ENCODE results near the gene CLK2. TPM values are rescaled to one million over a fixed set of nuclear protein-coding genes. Genes with fewer than 3 reads are reported as not detected.

The CLK2 gene
- total and polyA plus RNA-seq, 2 donors: 28.9 to 86.5 TPM

DNA sequence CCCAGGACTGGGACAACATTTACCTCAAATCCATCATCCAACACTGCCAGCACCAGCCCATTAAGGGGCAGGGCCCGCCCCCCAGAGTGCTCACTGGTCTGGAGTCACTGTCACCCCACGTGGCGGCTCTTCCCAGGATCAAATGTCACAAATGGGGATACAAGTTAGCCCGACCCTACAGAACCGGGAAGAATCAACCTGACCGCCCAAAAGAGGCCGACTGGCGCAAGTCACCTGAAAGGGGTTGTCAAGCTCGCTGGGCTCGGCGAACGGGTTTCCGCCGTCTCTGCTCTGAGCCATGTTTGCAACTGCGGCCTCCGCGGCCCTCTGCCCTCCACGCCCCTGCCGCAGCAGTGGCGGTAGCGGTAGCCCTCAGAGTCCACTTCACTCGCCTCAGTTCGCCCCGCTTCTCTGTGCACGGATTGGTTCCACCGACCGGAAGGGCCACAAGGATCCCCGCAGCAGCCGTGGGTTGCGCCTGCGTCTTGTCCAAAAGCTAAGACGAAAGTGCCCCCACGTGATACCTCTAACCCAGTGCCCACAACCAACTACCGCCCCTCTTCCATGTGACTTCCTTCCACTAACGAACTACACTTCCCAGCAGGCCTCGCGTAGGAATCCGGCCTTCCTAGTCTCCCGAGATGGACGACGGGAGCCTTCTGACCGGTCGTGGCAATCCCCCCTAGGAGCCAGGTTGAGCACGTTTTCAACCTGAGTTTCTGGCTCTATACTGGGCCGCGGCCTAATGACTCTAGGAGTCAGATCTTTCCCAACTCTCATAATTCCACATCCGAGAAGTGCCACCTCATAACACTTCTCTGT lies 11.2 kb downstream of the CLK2 start, which contains the start of gene SCAMP3:
SCAMP3 (minus strand) TSS at position 509 of the 822 bp plus-strand sequence; CDS start at position 300, 209 bp downstream.
- peak within 1 kb of the TSS; percentile 67 to 86 for H3K27ac ChIP-seq (ENCODE audit: low read depth in 1 of 2, low read length in 1 of 2)
- H3K4me1 ChIP-seq (ENCODE audit: control insufficient read depth in 2 of 2, insufficient read depth in 2 of 2, low read length in 2 of 2): peaks cover 9 to 18% of the 10 kb centered on the region in 2 donors
- no peaks in the 10 kb centered on the region for H3K27me3 ChIP-seq (ENCODE audit: control insufficient read depth in 2 of 2, insufficient read depth in 1 of 2, low read length in 1 of 2)
- 3% methylated on average over 47 of the region's 47 CpGs for WGBS
- no peaks in the 10 kb centered on the region for H3K9me3 ChIP-seq (ENCODE audit: control insufficient read depth in 2 of 2, insufficient read depth in 1 of 2, low read length in 1 of 2)
- H3K4me3 ChIP-seq (ENCODE audit: low read length in 2 of 2): peak within 1 kb of the TSS; percentile 86 to 88
- peaks cover 32 to 69% of the 10 kb centered on the region in 2 donors for H3K36me3 ChIP-seq (ENCODE audit: control insufficient read depth in 2 of 2, insufficient read depth in 2 of 2, low read length in 1 of 2)
- peak; percentile 70 to 92 (median 84) for DNase-seq (ENCODE audit: low read depth in 6 of 9, low spot score in 9 of 9)

DNA sequence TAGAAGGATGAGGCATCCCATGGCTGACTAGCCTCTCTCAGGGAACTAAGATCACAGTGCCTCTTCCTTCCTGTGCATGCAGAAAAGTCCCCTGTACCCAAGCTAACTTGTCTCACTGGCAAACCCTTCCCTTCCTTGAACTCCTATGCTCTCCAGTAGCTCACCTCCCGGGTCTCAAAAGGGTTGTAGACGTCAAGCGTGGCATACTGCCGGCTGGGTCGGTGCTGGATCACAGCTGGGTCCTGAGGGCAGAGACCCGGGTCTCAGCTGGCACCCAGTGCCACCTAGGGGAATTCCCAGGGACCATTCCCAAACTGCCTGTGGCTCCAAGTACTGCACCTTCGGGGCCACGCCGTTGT lies 11.8 kb downstream of the CLK2 start:
- H3K9me3 ChIP-seq (ENCODE audit: control insufficient read depth in 2 of 2, insufficient read depth in 1 of 2, low read length in 1 of 2): no peaks in the 10 kb centered on the region
- peak overlapping the region; percentile 67 to 86 for H3K27ac ChIP-seq (ENCODE audit: low read depth in 1 of 2, low read length in 1 of 2)
- peak overlapping the region; percentile 86 to 88 for H3K4me3 ChIP-seq (ENCODE audit: low read length in 2 of 2)
- WGBS: 1% methylated on average over 9 of the region's 9 CpGs
- H3K4me1 ChIP-seq (ENCODE audit: control insufficient read depth in 2 of 2, insufficient read depth in 2 of 2, low read length in 2 of 2): peaks cover 9 to 18% of the 10 kb centered on the region in 2 donors
- peaks cover 33 to 67% of the 10 kb centered on the region in 2 donors for H3K36me3 ChIP-seq (ENCODE audit: control insufficient read depth in 2 of 2, insufficient read depth in 2 of 2, low read length in 1 of 2)
- DNase-seq (ENCODE audit: low read depth in 6 of 9, low spot score in 9 of 9): peak in 2 of 9 donors; percentile 23 to 41
- no peaks in the 10 kb centered on the region for H3K27me3 ChIP-seq (ENCODE audit: control insufficient read depth in 2 of 2, insufficient read depth in 1 of 2, low read length in 1 of 2)

DNA sequence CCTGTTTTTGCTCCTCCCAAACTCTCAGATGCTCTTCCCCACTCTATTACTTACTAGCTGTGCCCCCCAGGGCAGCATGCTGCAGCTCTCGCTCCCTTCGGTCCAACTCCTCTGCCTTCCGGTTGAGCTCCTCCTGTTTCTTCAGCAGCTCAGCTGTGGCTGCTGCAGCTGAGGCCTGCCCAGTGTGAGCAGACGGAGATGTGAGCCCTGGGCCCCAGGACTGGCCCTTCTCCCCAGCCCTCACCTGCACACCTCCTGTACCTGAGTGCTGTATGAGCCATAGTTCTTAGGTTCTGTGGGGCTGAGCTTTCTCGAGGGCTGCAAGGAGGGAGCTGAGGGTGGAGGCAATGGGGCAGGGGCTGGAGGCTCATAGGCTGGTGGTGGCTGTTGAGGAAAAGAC lies 13.0 kb downstream of the CLK2 start:
- no peaks in the 10 kb centered on the region for H3K27me3 ChIP-seq (ENCODE audit: control insufficient read depth in 2 of 2, insufficient read depth in 1 of 2, low read length in 1 of 2)
- H3K9me3 ChIP-seq (ENCODE audit: control insufficient read depth in 2 of 2, insufficient read depth in 1 of 2, low read length in 1 of 2): no peaks in the 10 kb centered on the region
- H3K4me1 ChIP-seq (ENCODE audit: control insufficient read depth in 2 of 2, insufficient read depth in 2 of 2, low read length in 2 of 2): peaks cover 13 to 26% of the 10 kb centered on the region in 2 donors
- peaks cover 28 to 61% of the 10 kb centered on the region in 2 donors for H3K36me3 ChIP-seq (ENCODE audit: control insufficient read depth in 2 of 2, insufficient read depth in 2 of 2, low read length in 1 of 2)
- over 99% methylated on average over 5 of the region's 5 CpGs for WGBS
- no peak overlapping the region for H3K27ac ChIP-seq (ENCODE audit: low read depth in 1 of 2, low read length in 1 of 2)
- no peak for DNase-seq (ENCODE audit: low read depth in 6 of 9, low spot score in 9 of 9)
- no peak overlapping the region for H3K4me3 ChIP-seq (ENCODE audit: low read length in 2 of 2)

DNA sequence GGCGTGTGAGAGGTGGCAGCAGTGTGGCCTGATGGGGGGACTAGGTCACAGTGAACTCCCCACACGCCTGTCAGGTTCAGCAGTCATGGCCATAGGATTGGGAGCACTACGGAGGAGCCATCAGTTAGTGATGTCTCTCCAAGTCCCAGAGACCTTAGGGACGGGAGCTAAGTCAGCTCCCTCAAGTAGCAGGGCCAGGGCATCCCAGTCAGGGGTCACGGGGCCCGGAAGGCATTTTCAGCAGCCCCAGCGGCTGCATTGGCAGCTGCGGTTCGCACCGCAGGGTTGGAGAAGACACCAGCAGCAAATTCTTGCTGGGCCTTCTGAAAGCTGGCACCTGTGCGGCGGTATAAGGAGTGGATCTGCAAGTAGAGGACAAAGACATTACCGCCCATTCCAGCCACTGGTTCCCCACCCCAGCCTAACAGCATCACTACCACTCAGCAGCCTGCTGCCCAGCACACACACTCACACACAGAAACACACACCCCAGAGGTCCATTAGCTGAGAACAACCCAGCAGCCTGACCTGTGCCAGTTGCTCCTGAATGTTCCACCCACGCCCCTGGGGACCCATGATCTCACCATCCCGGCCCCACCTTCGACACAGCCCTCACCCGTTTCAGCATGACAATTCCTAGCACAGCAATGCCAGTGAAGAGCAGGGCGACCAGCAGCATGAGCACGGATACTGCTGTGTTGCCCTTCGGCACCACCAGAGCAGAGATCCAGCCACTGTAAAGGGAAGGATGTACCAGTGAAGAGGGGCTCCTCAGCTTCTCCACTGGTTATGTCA lies 17.0 kb downstream of the CLK2 start:
- H3K4me1 ChIP-seq (ENCODE audit: control insufficient read depth in 2 of 2, insufficient read depth in 2 of 2, low read length in 2 of 2): peaks cover 10 to 25% of the 10 kb centered on the region in 2 donors
- H3K4me3 ChIP-seq (ENCODE audit: low read length in 2 of 2): no peak overlapping the region
- no peaks in the 10 kb centered on the region for H3K9me3 ChIP-seq (ENCODE audit: control insufficient read depth in 2 of 2, insufficient read depth in 1 of 2, low read length in 1 of 2)
- peak overlapping the region; percentile 80 to 85 for H3K27ac ChIP-seq (ENCODE audit: low read depth in 1 of 2, low read length in 1 of 2)
- H3K36me3 ChIP-seq (ENCODE audit: control insufficient read depth in 2 of 2, insufficient read depth in 2 of 2, low read length in 1 of 2): peaks cover 18 to 32% of the 10 kb centered on the region in 2 donors
- DNase-seq (ENCODE audit: low read depth in 6 of 9, low spot score in 9 of 9): peak in 1 of 9 donors; percentile 4
- WGBS: 95% methylated on average over 20 of the region's 20 CpGs
- H3K27me3 ChIP-seq (ENCODE audit: control insufficient read depth in 2 of 2, insufficient read depth in 1 of 2, low read length in 1 of 2): no peaks in the 10 kb centered on the region

DNA sequence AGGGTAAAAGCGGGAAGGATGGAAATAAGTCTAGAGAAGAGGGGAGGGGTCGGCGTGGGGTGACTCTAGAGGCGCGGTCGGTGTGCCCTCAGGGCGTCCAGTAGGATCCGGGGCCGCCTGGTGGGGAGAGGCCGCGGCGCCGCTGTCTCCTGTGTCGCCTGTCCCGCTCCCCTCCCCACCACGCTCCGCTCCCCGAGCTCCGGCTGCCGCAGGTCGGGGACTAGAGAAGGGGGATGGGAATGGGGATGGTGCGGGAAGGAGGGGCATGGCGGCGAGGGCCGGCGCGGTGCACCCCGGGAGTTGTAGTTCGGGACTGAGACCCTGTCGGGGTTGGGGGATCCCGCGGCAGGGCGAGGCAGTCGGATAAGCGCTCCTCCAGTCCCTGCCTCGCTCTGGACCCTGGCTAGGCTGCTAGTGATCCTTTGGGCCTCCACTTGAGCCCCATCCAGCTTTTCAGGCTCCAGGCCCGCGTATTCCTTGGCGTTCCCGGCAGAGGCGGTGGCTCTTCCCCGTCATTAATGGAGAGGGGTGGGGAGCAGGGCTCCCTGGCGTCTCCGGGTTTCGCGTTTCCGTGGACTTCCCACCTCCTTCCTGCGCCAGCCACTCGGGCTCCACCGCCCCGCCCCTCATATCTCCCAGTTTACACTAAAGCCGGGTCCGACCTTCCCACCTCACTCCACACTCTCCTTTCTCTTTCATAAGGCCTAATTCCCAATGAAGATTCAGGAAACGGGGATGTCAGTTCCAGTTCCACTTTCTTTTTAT lies 17.9 kb downstream of the CLK2 start, which contains the start of gene ENTREP3:
ENTREP3 (minus strand) TSS at position 241 of the 765 bp plus-strand sequence. CDS start 606 bp downstream, outside the sequence.
- peaks cover 0 to 3% of the 10 kb centered on the region in 2 donors for H3K9me3 ChIP-seq (ENCODE audit: control insufficient read depth in 2 of 2, insufficient read depth in 1 of 2, low read length in 1 of 2)
- H3K36me3 ChIP-seq (ENCODE audit: control insufficient read depth in 2 of 2, insufficient read depth in 2 of 2, low read length in 1 of 2): peaks cover 18 to 30% of the 10 kb centered on the region in 2 donors
- no peaks in the 10 kb centered on the region for H3K27me3 ChIP-seq (ENCODE audit: control insufficient read depth in 2 of 2, insufficient read depth in 1 of 2, low read length in 1 of 2)
- DNase-seq (ENCODE audit: low read depth in 6 of 9, low spot score in 9 of 9): peak in 5 of 9 donors; percentile 57 to 85 (median 78)
- peak within 1 kb of the TSS; percentile 80 to 85 for H3K27ac ChIP-seq (ENCODE audit: low read depth in 1 of 2, low read length in 1 of 2)
- WGBS: 11% methylated on average over 54 of the region's 54 CpGs
- peaks cover 9 to 25% of the 10 kb centered on the region in 2 donors for H3K4me1 ChIP-seq (ENCODE audit: control insufficient read depth in 2 of 2, insufficient read depth in 2 of 2, low read length in 2 of 2)
- peak within 1 kb of the TSS; percentile 63 to 85 for H3K4me3 ChIP-seq (ENCODE audit: low read length in 2 of 2)

DNA sequence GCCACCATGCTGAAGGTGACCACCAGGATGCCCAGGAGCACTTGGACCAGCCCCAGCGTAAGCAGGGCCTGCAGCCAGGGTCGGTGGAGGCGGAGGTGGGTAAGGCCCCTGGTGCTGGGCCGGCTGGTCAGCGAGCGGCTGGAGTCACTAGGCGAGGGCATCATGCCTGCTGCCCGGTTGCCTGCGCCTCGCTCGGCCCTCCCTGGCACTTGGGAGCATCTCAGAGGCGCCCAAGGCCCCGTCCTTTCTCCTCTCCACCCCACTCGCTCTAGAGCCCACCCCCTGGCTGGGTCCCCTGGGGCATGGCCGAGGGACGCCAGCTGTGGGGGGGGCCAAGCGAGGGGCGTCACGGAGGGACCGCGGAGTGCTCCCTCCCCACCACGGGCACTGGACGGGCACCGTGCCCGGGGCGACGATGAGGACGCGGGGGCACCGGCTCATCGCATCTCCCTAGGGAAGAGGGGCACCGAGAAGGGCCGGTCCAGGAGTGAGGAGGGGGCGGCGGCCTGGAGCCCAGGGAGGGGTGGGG lies 18.5 kb downstream of the CLK2 start:
- peaks cover 9 to 32% of the 10 kb centered on the region in 2 donors for H3K4me1 ChIP-seq (ENCODE audit: control insufficient read depth in 2 of 2, insufficient read depth in 2 of 2, low read length in 2 of 2)
- H3K9me3 ChIP-seq (ENCODE audit: control insufficient read depth in 2 of 2, insufficient read depth in 1 of 2, low read length in 1 of 2): peaks cover 0 to 3% of the 10 kb centered on the region in 2 donors
- DNase-seq (ENCODE audit: low read depth in 6 of 9, low spot score in 9 of 9): no peak
- H3K27ac ChIP-seq (ENCODE audit: low read depth in 1 of 2, low read length in 1 of 2): no peak overlapping the region
- H3K36me3 ChIP-seq (ENCODE audit: control insufficient read depth in 2 of 2, insufficient read depth in 2 of 2, low read length in 1 of 2): peaks cover 18 to 26% of the 10 kb centered on the region in 2 donors
- 13% methylated on average over 35 of the region's 35 CpGs for WGBS
- peak overlapping the region; percentile 63 to 85 for H3K4me3 ChIP-seq (ENCODE audit: low read length in 2 of 2)
- H3K27me3 ChIP-seq (ENCODE audit: control insufficient read depth in 2 of 2, insufficient read depth in 1 of 2, low read length in 1 of 2): no peaks in the 10 kb centered on the region

DNA sequence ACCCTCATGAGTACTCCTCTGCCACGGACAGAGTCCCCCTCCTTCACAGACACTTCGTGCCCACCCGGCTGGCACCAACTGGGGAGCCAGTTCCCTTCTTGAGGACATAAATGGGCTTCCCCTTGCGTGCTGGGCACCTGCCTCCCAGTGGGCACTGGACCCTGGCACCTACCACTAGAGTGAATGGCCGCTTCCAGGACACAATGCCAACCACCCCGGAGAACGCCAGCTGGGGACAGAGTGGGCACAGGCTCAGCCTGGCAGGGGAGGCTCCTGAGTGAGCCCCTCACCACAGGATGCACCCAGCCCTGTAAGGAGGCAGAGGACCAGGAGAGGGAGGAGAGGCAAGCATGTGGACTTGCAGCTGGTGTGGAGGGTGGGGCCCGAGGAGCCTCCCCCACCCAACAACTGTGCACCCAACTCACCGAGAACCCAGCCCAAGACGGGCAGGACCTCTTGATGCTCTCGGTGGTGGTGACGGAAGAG lies 19.0 kb downstream of the CLK2 start:
- H3K36me3 ChIP-seq (ENCODE audit: control insufficient read depth in 2 of 2, insufficient read depth in 2 of 2, low read length in 1 of 2): peaks cover 18 to 21% of the 10 kb centered on the region in 2 donors
- H3K4me1 ChIP-seq (ENCODE audit: control insufficient read depth in 2 of 2, insufficient read depth in 2 of 2, low read length in 2 of 2): peaks cover 9 to 32% of the 10 kb centered on the region in 2 donors
- H3K4me3 ChIP-seq (ENCODE audit: low read length in 2 of 2): peak overlapping the region; percentile 63 to 85
- 77% methylated on average over 12 of the region's 12 CpGs for WGBS
- H3K27me3 ChIP-seq (ENCODE audit: control insufficient read depth in 2 of 2, insufficient read depth in 1 of 2, low read length in 1 of 2): no peaks in the 10 kb centered on the region
- H3K9me3 ChIP-seq (ENCODE audit: control insufficient read depth in 2 of 2, insufficient read depth in 1 of 2, low read length in 1 of 2): peaks cover 0 to 3% of the 10 kb centered on the region in 2 donors
- no peak for DNase-seq (ENCODE audit: low read depth in 6 of 9, low spot score in 9 of 9)
- no peak overlapping the region for H3K27ac ChIP-seq (ENCODE audit: low read depth in 1 of 2, low read length in 1 of 2)

DNA sequence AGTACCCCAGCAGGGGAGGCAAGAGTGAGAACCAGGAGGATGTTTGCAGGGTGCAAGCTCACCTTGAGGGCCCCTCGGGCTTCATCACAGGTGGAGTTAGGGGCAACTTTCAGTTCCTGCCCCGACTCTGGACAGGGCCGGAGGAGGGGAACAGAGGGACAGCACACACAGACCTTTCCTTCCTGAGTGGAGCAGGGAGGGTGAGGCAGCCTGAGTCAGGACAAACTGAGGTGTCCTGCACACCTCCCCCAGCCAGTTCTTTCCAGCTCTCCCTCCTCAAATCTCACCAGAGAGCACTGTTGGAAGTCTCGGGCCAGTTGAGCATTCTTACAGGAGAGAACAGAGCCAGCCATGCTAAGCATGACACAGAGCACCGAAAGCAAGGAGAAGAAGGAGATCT lies 19.5 kb downstream of the CLK2 start:
- Histone ChIP-seq H3K9me3 (ENCODE audit: control insufficient read depth in 2 of 2, insufficient read depth in 1 of 2, low read length in 1 of 2) (peaks cover 0 to 3% of the 10 kb centered on the region in 2 donors), H3K27me3 (ENCODE audit: control insufficient read depth in 2 of 2, insufficient read depth in 1 of 2, low read length in 1 of 2) (no peaks in the 10 kb centered on the region), H3K36me3 (ENCODE audit: control insufficient read depth in 2 of 2, insufficient read depth in 2 of 2, low read length in 1 of 2) (peaks cover 17 to 18% of the 10 kb centered on the region in 2 donors), H3K27ac (ENCODE audit: low read depth in 1 of 2, low read length in 1 of 2) (no peak overlapping the region), H3K4me1 (ENCODE audit: control insufficient read depth in 2 of 2, insufficient read depth in 2 of 2, low read length in 2 of 2) (peaks cover 9 to 32% of the 10 kb centered on the region in 2 donors), H3K4me3 (ENCODE audit: low read length in 2 of 2) (no peak overlapping the region)
- no peak for DNase-seq (ENCODE audit: low read depth in 6 of 9, low spot score in 9 of 9)
- WGBS: 91% methylated on average over 5 of the region's 5 CpGs

Data from thymus (tissue), 11 donors.